H1 (cell line): Measurements from ENCODE around the gene MAP3K13.

Experiments
- ATF2 ChIP-seq: IDR thresholded peaks from 2 replicates; pipeline ENCODE4 v1.6.1; 2012; ENCODE audit warnings: low read length, inconsistent platforms
- CTCF ChIP-seq, 3 experiments: IDR thresholded peaks; 1 replicate in 2 of 3; 2 replicates in 1 of 3; pipeline versions ENCODE4 v1.5.1 to v1.6.1; 2011; ENCODE audit warnings: low read length in 3 of 3, mild to moderate bottlenecking in 3 of 3, inconsistent platforms in 2 of 3, low read depth in 1 of 3, moderate library complexity in 1 of 3; ENCODE audit not compliant: insufficient read depth in 1 of 3; ENCODE audit errors: control extremely low read depth in 1 of 3
- JUN ChIP-seq: IDR thresholded peaks from 2 replicates; pipeline ENCODE4 v1.6.1; 2011; ENCODE audit warnings: low read depth, mild to moderate bottlenecking, improper control_type of control experiment, low read length
- RNF2 ChIP-seq: fragments of 200-900, 300-1000 bp; sonication (generic); IDR thresholded peaks from 2 replicates; pipeline ENCODE4 v1.7.1; 2016; ENCODE audit warnings: borderline replicate concordance, low read depth, mild to moderate bottlenecking, antibody characterized with exemption, low read length; ENCODE audit not compliant: poor library complexity, severe bottlenecking; ENCODE audit errors: missing control alignments
- YY1 ChIP-seq: IDR thresholded peaks from 2 replicates; pipeline ENCODE4 v1.6.1; 2011; ENCODE audit warnings: low read depth, mild to moderate bottlenecking, low read length

GRCh38 chr3:185322101-185322719, 40.7 kb upstream of the MAP3K13 start:
- TF ChIP-seq CTCF (IDR thresholded peaks at IDR 0.05; ENCODE audit: control extremely low read depth in 1 of 3, insufficient read depth in 1 of 3, low read depth in 1 of 3, low read length in 3 of 3) = no peak
- TF ChIP-seq ATF2 = no peak
- TF ChIP-seq RNF2 = no peak
- no peak for TF ChIP-seq YY1
- no peak for TF ChIP-seq JUN
